ENCODE results near the gene TM2D3.

Gene TM2D3

GRCh38 chr15:101675796-101676582 is 23.8 kb upstream of the TM2D3 start:
- H3K4me3 ChIP-seq (ENCODE audit: low read length): peak overlapping the region; percentile 68
- peaks cover 19% of the 10 kb centered on the region for H3K4me1 ChIP-seq (ENCODE audit: low read length)
- H2AFZ ChIP-seq (ENCODE audit: low read depth, low read length): peak overlapping the region; percentile 64; the same call in 1 of the 2 replicates
- H3K9me3 ChIP-seq (ENCODE audit: insufficient read depth, low read length): no peaks in the 10 kb centered on the region
- H3K9ac ChIP-seq (ENCODE audit: low read length): peak overlapping the region; percentile 32; the same call in 1 of the 2 replicates
- no peaks in the 10 kb centered on the region for H3K79me2 ChIP-seq (ENCODE audit: low read length)
- TF ChIP-seq, protein P1, sequence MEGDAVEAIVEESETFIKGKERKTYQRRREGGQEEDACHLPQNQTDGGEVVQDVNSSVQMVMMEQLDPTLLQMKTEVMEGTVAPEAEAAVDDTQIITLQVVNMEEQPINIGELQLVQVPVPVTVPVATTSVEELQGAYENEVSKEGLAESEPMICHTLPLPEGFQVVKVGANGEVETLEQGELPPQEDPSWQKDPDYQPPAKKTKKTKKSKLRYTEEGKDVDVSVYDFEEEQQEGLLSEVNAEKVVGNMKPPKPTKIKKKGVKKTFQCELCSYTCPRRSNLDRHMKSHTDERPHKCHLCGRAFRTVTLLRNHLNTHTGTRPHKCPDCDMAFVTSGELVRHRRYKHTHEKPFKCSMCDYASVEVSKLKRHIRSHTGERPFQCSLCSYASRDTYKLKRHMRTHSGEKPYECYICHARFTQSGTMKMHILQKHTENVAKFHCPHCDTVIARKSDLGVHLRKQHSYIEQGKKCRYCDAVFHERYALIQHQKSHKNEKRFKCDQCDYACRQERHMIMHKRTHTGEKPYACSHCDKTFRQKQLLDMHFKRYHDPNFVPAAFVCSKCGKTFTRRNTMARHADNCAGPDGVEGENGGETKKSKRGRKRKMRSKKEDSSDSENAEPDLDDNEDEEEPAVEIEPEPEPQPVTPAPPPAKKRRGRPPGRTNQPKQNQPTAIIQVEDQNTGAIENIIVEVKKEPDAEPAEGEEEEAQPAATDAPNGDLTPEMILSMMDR (IDR thresholded peaks at IDR 0.05; ENCODE audit: low read depth, low read length): no peak; the same call in 1 of the 2 replicates
- TF ChIP-seq EZH2phosphoT487 (IDR thresholded peaks at IDR 0.05; ENCODE audit: low read depth): no peak
- peaks cover 10% of the 10 kb centered on the region for H3K36me3 ChIP-seq (replicated peaks; ENCODE audit: low read depth, low read length)
- H3K27ac ChIP-seq (ENCODE audit: low read length): peak overlapping the region; percentile 18; the same call in 1 of the 2 replicates
- peak overlapping the region; percentile 83 for H3K4me2 ChIP-seq (ENCODE audit: low read length)
- H3K27me3 ChIP-seq (ENCODE audit: low read depth, low read length): no peaks in the 10 kb centered on the region
- H4K20me1 ChIP-seq (ENCODE audit: insufficient read depth, low read length): no peaks in the 10 kb centered on the region

GRCh38 chr15:101675015-101675414 is 22.8 kb upstream of the TM2D3 start:
- Histone ChIP-seq H3K4me3 (ENCODE audit: low read length) (no peak overlapping the region), H3K4me2 (ENCODE audit: low read length) (no peak overlapping the region), H3K27me3 (ENCODE audit: low read depth, low read length) (no peaks in the 10 kb centered on the region), H4K20me1 (ENCODE audit: insufficient read depth, low read length) (no peaks in the 10 kb centered on the region), H3K27ac (ENCODE audit: low read length) (no peak overlapping the region), H3K4me1 (ENCODE audit: low read length) (peaks cover 19% of the 10 kb centered on the region), H3K36me3 (replicated peaks; ENCODE audit: low read depth, low read length) (peaks cover 10% of the 10 kb centered on the region), H3K79me2 (ENCODE audit: low read length) (no peaks in the 10 kb centered on the region), H3K9me3 (ENCODE audit: insufficient read depth, low read length) (no peaks in the 10 kb centered on the region), H3K9ac (ENCODE audit: low read length) (no peak overlapping the region), H2AFZ (ENCODE audit: low read depth, low read length) (no peak overlapping the region)
- no peak for TF ChIP-seq EZH2phosphoT487 (IDR thresholded peaks at IDR 0.05; ENCODE audit: low read depth)

DNA sequence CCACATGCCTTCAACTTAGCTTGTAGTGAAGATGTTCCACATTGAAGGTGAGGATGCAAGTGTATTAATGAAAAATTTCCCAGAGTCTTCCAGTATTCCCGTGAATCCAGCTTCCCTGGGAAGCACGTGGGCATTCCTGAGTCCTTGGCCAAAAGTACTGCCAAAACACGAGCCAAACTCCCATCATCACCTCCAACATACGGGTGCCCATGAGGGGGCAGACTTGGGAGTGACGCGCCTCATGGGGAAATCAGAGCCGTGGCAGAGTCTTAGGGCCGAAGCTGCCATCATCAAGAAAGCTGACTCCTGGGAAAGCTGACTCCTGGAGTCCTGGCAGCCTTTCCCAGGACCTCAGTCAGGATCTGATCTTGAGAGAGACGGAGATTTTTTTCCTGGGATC is 20.1 kb upstream of the TM2D3 start:
- TF ChIP-seq, protein P1 (IDR thresholded peaks at IDR 0.05; ENCODE audit: low read depth, low read length): no peak
- no peak for TF ChIP-seq EZH2phosphoT487 (IDR thresholded peaks at IDR 0.05; ENCODE audit: low read depth)
- Histone ChIP-seq H3K4me1 (ENCODE audit: low read length) (peaks cover 26% of the 10 kb centered on the region), H3K4me3 (ENCODE audit: low read length) (no peak overlapping the region), H4K20me1 (ENCODE audit: insufficient read depth, low read length) (no peaks in the 10 kb centered on the region), H3K27ac (ENCODE audit: low read length) (no peak overlapping the region), H3K9me3 (ENCODE audit: insufficient read depth, low read length) (no peaks in the 10 kb centered on the region), H3K4me2 (ENCODE audit: low read length) (no peak overlapping the region), H3K27me3 (ENCODE audit: low read depth, low read length) (no peaks in the 10 kb centered on the region), H3K9ac (ENCODE audit: low read length) (no peak overlapping the region), H2AFZ (ENCODE audit: low read depth, low read length) (no peak overlapping the region), H3K79me2 (ENCODE audit: low read length) (no peaks in the 10 kb centered on the region), H3K36me3 (replicated peaks; ENCODE audit: low read depth, low read length) (peaks cover 10% of the 10 kb centered on the region)

- TF ChIP-seq EZH2phosphoT487 (IDR thresholded peaks at IDR 0.05; ENCODE audit: low read depth): no peak
- TF ChIP-seq, protein P1 (IDR thresholded peaks at IDR 0.05; ENCODE audit: low read depth, low read length): no peak
- Histone ChIP-seq H3K27ac (ENCODE audit: low read length) (no peak overlapping the region), H4K20me1 (ENCODE audit: insufficient read depth, low read length) (no peaks in the 10 kb centered on the region), H2AFZ (ENCODE audit: low read depth, low read length) (no peak overlapping the region), H3K27me3 (ENCODE audit: low read depth, low read length) (no peaks in the 10 kb centered on the region), H3K9me3 (ENCODE audit: insufficient read depth, low read length) (no peaks in the 10 kb centered on the region), H3K79me2 (ENCODE audit: low read length) (no peaks in the 10 kb centered on the region), H3K9ac (ENCODE audit: low read length) (no peak overlapping the region), H3K4me3 (ENCODE audit: low read length) (no peak overlapping the region), H3K4me2 (ENCODE audit: low read length) (no peak overlapping the region), H3K36me3 (replicated peaks; ENCODE audit: low read depth, low read length) (peaks cover 2% of the 10 kb centered on the region), H3K4me1 (ENCODE audit: low read length) (peaks cover 13% of the 10 kb centered on the region)
These were observed 17.6 kb upstream of the TM2D3 start for GRCh38 chr15:101669744-101670143.
